Activated CD4-positive, CD25-positive, alpha-beta regulatory T cell treated with anti-CD3 and anti-CD28 coated beads, Interleukin-2, amount 50 U/mL, for 16 hours (primary cell): ENCODE results near the gene HUWE1.
"Not testable (repeated sequence)": the region's sequence is repeated elsewhere in the genome, so short reads cannot be mapped to it uniquely, and the experiment has no call there.

Experiments
- DNase-seq: peaks from one replicate; pipeline ENCODE4 v3.0.0-alpha.2; 2020; ENCODE audit warnings: low read depth, low spot score

HUWE1 gene

GRCh38 chrX:53686151-53686885, at the start of gene HUWE1:
Gene HUWE1 (minus strand): TSS chrX:53686719. CDS start chrX:53654107, 32,612 bp downstream.
- peak; percentile 62 for DNase-seq

GRCh38 chrX:53732797-53733196, 46.3 kb upstream of the HUWE1 start:
- no peak for DNase-seq

- no peak for DNase-seq
These were observed 43.2 kb upstream of the HUWE1 start for GRCh38 chrX:53729751-53730150.

- DNase-seq, result no peak
These were observed 42.0 kb upstream of the HUWE1 start for GRCh38 chrX:53728506-53728905.

GRCh38 chrX:53724872-53725271, 38.4 kb upstream of the HUWE1 start:
- DNase-seq, result no peak

- no peak for DNase-seq
These were observed 36.9 kb upstream of the HUWE1 start for GRCh38 chrX:53723381-53723780.

- not testable (repeated sequence) for DNase-seq
These were observed 35.1 kb upstream of the HUWE1 start for GRCh38 chrX:53721610-53722009.

GRCh38 chrX:53719666-53720065, 33.1 kb upstream of the HUWE1 start:
- not testable (repeated sequence) for DNase-seq

GRCh38 chrX:53718073-53718472, 31.6 kb upstream of the HUWE1 start:
- DNase-seq, result no peak

GRCh38 chrX:53717205-53717604, 30.7 kb upstream of the HUWE1 start:
- no peak for DNase-seq

- DNase-seq, result no peak
These were observed 30.0 kb upstream of the HUWE1 start for GRCh38 chrX:53716328-53717088.

GRCh38 chrX:53715346-53715924, 28.9 kb upstream of the HUWE1 start:
- DNase-seq, result no peak

GRCh38 chrX:53714580-53715345, 28.2 kb upstream of the HUWE1 start:
- peak; percentile 38 for DNase-seq

- no peak for DNase-seq
These were observed 27.6 kb upstream of the HUWE1 start for GRCh38 chrX:53713987-53714579.

GRCh38 chrX:53711436-53711835, 24.9 kb upstream of the HUWE1 start:
- no peak for DNase-seq

GRCh38 chrX:53704854-53705253, 18.3 kb upstream of the HUWE1 start:
- no peak for DNase-seq

GRCh38 chrX:53704294-53704693, 17.8 kb upstream of the HUWE1 start:
- no peak for DNase-seq

- no peak for DNase-seq
These were observed 9.5 kb upstream of the HUWE1 start for GRCh38 chrX:53695946-53696549.

- DNase-seq, result no peak
These were observed 8.1 kb upstream of the HUWE1 start for GRCh38 chrX:53694642-53695041.

- no peak for DNase-seq
These were observed 1.8 kb upstream of the HUWE1 start for GRCh38 chrX:53688300-53688699.

- no peak for DNase-seq
These were observed 808 bp downstream of the HUWE1 start for GRCh38 chrX:53685711-53686110.
